HepG2 (cell line): ENCODE measurements around the gene TCFL5. TPM values are rescaled to one million over a fixed set of nuclear protein-coding genes. Genes with fewer than 3 reads are reported as not detected.

ENCODE experiments used
- CCAR2 ChIP-seq: fragments of 200-400 bp; formaldehyde crosslinking; optimal IDR thresholded peaks from 2 replicates; pipeline ENCODE3; 2018; ENCODE audit warnings: low read depth, mild to moderate bottlenecking, low read length, moderate library complexity
- ELF1 ChIP-seq: sonication (generic); formaldehyde crosslinking; IDR thresholded peaks from 2 replicates; pipeline ENCODE4 v1.4.0; 2020; ENCODE audit warnings: missing genetic modification reagents
- FOXK1 ChIP-seq: sonication (generic); formaldehyde crosslinking; IDR thresholded peaks from 2 replicates; pipeline ENCODE4 v1.4.0; 2020; ENCODE audit warnings: low read depth, missing genetic modification reagents, borderline replicate concordance
- HES4 ChIP-seq: sonication (generic); formaldehyde crosslinking; IDR thresholded peaks from 2 replicates; pipeline ENCODE4 v1.9.0; 2021; ENCODE audit warnings: mild to moderate bottlenecking, missing genetic modification reagents, borderline replicate concordance
- HNRNPL ChIP-seq: fragments of 200-400 bp; formaldehyde crosslinking; IDR thresholded peaks from 2 replicates; pipeline ENCODE4 v1.6.1; 2017; ENCODE audit warnings: mild to moderate bottlenecking, low read depth, low read length
- HNRNPLL ChIP-seq: fragments of 200-400 bp; formaldehyde crosslinking; IDR thresholded peaks from 2 replicates; pipeline ENCODE4 v1.6.1; 2017; ENCODE audit warnings: mild to moderate bottlenecking, low read depth, low read length; ENCODE audit not compliant: poor library complexity, severe bottlenecking
- KAT8 ChIP-seq: IDR thresholded peaks from 2 replicates; pipeline ENCODE4 v1.6.1; 2016; ENCODE audit warnings: missing genetic modification reagents, missing compliant biosample characterization
- MBD4 ChIP-seq: IDR thresholded peaks from 2 replicates; pipeline ENCODE4 v1.6.1; 2012; ENCODE audit warnings: low read length, inconsistent platforms, borderline replicate concordance
- NFRKB ChIP-seq: fragments of 450-650 bp; IDR thresholded peaks from 2 replicates; pipeline ENCODE4 v1.6.1; 2017
- PHF5A ChIP-seq: IDR thresholded peaks from one replicate; pipeline ENCODE4 v1.6.1; 2018; ENCODE audit warnings: low read depth, missing genetic modification reagents; ENCODE audit not compliant: unreplicated experiment
- RBM22 ChIP-seq: fragments of 200-400 bp; formaldehyde crosslinking; optimal IDR thresholded peaks from 2 replicates; pipeline ENCODE3; 2017; ENCODE audit warnings: mild to moderate bottlenecking, low read length, moderate library complexity
- SATB2 ChIP-seq: sonication (generic); formaldehyde crosslinking; IDR thresholded peaks from 2 replicates; pipeline ENCODE4 v1.5.0; 2020; ENCODE audit warnings: missing genetic modification reagents
- TEAD2 ChIP-seq: sonication (generic); formaldehyde crosslinking; IDR thresholded peaks from 2 replicates; pipeline ENCODE4 v1.9.0; 2021; ENCODE audit warnings: missing genetic modification reagents
- ZNF17 ChIP-seq: sonication (generic); formaldehyde crosslinking; IDR thresholded peaks from 2 replicates; pipeline ENCODE4 v1.5.0; 2020; ENCODE audit warnings: mild to moderate bottlenecking, missing genetic modification reagents
- ZNF180 ChIP-seq: sonication (generic); formaldehyde crosslinking; IDR thresholded peaks from 2 replicates; pipeline ENCODE4 v1.4.0; 2020; ENCODE audit warnings: low read depth, missing genetic modification reagents, borderline replicate concordance
- polyA plus RNA-seq, 8 experiments: library from polyadenylated mRNA; depleted of rRNA in 3 of 8; stranded (reverse) in 7 of 8; unstranded in 1 of 8; fragments of >200 nt; fragmentation: Illumina TruSeq in 4 of 8; extraction: Trizol in 4 of 8; gene quantifications; 2 replicates each; pipeline versions ENCODE4 v1.2.1 to v1.2.3, GENCODE V29; 2011 to 2016; ENCODE audit warnings: low read depth in 4 of 8, missing spikeins in 1 of 8, mixed read lengths in 1 of 8; ENCODE audit not compliant: insufficient read depth in 1 of 8
- total RNA-seq, 5 experiments: library from RNA; depleted of rRNA; stranded (reverse); fragments of >200 nt; fragmentation: Illumina TruSeq; extraction: Trizol; gene quantifications; 2 replicates each; pipeline ENCODE4 v1.2.3, GENCODE V29; 2016; ENCODE audit warnings: low read depth in 1 of 5
- TF ChIP-seq, protein P1 (sequence below): sonication (generic); formaldehyde crosslinking; IDR thresholded peaks from 2 replicates; pipeline ENCODE4 v1.5.0; 2020; ENCODE audit warnings: mild to moderate bottlenecking, missing genetic modification reagents, borderline replicate concordance
- TF ChIP-seq, protein P2 (sequence below): sonication (generic); formaldehyde crosslinking; conservative IDR thresholded peaks from 2 replicates; pipeline ENCODE4 v1.4.0; 2020; ENCODE audit warnings: mild to moderate bottlenecking, missing genetic modification reagents, moderate library complexity
- TF ChIP-seq, protein P3 (sequence below): sonication (generic); formaldehyde crosslinking; IDR thresholded peaks from 2 replicates; pipeline ENCODE4 v1.8.0; 2022; ENCODE audit warnings: mild to moderate bottlenecking, missing genetic modification reagents; ENCODE audit not compliant: insufficient replicate concordance
- TF ChIP-seq, protein P4 (sequence below): sonication (generic); formaldehyde crosslinking; IDR thresholded peaks from 2 replicates; pipeline ENCODE4 v1.8.1; 2022; ENCODE audit warnings: low read depth, mild to moderate bottlenecking, missing genetic modification reagents

The TCFL5 gene
- total and polyA plus RNA-seq, 2 of the 13 experiments (the other 11 are each of a cell fraction or from before 2014, with no cell fraction given): 14.8 to 20.0 TPM

DNA sequence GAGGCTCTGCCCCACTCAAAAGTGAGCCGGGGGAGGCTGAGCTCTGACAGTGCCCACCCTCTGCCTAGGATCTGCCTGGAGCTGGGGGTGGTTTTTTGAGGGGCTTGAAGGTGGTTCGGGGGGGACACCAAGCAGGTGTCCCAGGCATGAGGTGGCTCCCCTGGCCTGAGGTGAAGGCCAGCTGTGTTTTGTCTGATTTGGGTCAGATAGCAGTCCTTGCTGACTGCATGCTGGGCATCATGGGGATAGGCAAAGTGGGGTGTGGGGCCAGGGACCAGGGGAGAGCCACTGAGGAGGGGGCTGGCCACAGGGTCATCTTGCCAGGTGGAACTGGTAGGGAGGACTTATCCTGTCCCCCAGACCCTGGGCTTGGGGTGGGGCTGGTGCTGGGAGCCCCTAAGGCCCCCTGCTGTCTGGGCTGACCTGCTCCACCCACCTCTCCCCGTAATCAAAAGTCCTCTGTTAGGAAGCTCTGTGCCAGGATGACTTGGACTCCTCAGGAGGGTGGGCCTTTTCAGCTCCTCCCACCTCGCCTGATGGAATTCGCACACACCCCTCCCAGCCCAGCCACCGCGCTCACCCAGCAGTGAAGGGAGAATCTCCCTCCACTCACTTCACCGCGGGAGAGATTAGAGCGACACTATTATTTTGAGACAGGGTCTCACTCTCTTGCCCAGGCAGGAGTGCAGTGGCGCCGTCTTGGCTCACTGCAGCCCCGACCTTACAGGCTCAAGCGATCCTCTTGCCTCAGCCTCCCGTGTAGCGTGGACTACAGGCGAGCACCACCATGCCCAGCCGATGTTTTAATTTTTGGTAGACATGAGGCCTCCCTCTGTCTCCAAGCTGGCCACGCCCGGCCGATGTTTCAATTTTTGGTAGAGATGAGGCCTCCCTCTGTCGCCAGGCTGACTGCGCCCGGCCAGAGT is 46.3 kb downstream of the TCFL5 start (continued):
- no peak for TF ChIP-seq ZNF17 (CRISPR knock-in tag)
- no peak for TF ChIP-seq RBM22
- TF ChIP-seq, protein P1, sequence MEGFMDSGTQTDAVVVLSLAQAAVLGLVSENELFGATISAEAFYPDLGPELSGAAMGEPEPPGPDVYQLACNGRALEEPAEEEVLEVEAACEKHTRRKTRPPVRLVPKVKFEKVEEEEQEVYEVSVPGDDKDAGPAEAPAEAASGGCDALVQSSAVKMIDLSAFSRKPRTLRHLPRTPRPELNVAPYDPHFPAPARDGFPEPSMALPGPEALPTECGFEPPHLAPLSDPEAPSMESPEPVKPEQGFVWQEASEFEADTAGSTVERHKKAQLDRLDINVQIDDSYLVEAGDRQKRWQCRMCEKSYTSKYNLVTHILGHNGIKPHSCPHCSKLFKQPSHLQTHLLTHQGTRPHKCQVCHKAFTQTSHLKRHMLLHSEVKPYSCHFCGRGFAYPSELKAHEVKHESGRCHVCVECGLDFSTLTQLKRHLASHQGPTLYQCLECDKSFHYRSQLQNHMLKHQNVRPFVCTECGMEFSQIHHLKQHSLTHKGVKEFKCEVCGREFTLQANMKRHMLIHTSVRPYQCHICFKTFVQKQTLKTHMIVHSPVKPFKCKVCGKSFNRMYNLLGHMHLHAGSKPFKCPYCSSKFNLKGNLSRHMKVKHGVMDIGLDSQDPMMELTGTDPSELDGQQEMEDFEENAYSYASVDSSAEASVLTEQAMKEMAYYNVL (CRISPR knock-in tag): no peak
- TF ChIP-seq FOXK1 (CRISPR knock-in tag): no peak
- no peak for TF ChIP-seq NFRKB
- no peak for TF ChIP-seq PHF5A (CRISPR knock-in tag)
- TF ChIP-seq MBD4: no peak
- TF ChIP-seq, protein P2, sequence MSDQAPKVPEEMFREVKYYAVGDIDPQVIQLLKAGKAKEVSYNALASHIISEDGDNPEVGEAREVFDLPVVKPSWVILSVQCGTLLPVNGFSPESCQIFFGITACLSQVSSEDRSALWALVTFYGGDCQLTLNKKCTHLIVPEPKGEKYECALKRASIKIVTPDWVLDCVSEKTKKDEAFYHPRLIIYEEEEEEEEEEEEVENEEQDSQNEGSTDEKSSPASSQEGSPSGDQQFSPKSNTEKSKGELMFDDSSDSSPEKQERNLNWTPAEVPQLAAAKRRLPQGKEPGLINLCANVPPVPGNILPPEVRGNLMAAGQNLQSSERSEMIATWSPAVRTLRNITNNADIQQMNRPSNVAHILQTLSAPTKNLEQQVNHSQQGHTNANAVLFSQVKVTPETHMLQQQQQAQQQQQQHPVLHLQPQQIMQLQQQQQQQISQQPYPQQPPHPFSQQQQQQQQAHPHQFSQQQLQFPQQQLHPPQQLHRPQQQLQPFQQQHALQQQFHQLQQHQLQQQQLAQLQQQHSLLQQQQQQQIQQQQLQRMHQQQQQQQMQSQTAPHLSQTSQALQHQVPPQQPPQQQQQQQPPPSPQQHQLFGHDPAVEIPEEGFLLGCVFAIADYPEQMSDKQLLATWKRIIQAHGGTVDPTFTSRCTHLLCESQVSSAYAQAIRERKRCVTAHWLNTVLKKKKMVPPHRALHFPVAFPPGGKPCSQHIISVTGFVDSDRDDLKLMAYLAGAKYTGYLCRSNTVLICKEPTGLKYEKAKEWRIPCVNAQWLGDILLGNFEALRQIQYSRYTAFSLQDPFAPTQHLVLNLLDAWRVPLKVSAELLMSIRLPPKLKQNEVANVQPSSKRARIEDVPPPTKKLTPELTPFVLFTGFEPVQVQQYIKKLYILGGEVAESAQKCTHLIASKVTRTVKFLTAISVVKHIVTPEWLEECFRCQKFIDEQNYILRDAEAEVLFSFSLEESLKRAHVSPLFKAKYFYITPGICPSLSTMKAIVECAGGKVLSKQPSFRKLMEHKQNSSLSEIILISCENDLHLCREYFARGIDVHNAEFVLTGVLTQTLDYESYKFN (CRISPR knock-in tag): peak; percentile 30; the same call in 1 of the 2 replicates
- no peak for TF ChIP-seq ELF1
- peak; percentile 10 for TF ChIP-seq HNRNPLL
- no peak for TF ChIP-seq TEAD2
- peak; percentile 78 for TF ChIP-seq HNRNPL
- TF ChIP-seq KAT8 (CRISPR knock-in tag): no peak
- TF ChIP-seq HES4 (CRISPR knock-in tag): 0 out of 2 replicates have a peak, but pooled peaks have one; percentile 48
- TF ChIP-seq, protein P3, sequence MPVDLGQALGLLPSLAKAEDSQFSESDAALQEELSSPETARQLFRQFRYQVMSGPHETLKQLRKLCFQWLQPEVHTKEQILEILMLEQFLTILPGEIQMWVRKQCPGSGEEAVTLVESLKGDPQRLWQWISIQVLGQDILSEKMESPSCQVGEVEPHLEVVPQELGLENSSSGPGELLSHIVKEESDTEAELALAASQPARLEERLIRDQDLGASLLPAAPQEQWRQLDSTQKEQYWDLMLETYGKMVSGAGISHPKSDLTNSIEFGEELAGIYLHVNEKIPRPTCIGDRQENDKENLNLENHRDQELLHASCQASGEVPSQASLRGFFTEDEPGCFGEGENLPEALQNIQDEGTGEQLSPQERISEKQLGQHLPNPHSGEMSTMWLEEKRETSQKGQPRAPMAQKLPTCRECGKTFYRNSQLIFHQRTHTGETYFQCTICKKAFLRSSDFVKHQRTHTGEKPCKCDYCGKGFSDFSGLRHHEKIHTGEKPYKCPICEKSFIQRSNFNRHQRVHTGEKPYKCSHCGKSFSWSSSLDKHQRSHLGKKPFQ (CRISPR knock-in tag): no peak
- peak; percentile 62 for TF ChIP-seq CCAR2
- no peak for TF ChIP-seq ZNF180 (CRISPR knock-in tag)
- TF ChIP-seq, protein P4, sequence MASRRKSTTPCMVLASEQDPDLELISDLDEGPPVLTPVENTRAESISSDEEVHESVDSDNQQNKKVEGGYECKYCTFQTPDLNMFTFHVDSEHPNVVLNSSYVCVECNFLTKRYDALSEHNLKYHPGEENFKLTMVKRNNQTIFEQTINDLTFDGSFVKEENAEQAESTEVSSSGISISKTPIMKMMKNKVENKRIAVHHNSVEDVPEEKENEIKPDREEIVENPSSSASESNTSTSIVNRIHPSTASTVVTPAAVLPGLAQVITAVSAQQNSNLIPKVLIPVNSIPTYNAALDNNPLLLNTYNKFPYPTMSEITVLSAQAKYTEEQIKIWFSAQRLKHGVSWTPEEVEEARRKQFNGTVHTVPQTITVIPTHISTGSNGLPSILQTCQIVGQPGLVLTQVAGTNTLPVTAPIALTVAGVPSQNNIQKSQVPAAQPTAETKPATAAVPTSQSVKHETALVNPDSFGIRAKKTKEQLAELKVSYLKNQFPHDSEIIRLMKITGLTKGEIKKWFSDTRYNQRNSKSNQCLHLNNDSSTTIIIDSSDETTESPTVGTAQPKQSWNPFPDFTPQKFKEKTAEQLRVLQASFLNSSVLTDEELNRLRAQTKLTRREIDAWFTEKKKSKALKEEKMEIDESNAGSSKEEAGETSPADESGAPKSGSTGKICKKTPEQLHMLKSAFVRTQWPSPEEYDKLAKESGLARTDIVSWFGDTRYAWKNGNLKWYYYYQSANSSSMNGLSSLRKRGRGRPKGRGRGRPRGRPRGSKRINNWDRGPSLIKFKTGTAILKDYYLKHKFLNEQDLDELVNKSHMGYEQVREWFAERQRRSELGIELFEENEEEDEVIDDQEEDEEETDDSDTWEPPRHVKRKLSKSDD (CRISPR knock-in tag): no peak
- TF ChIP-seq SATB2 (CRISPR knock-in tag): no peak
